PC-3 (cell line): ENCODE measurements around the gene ASB13. TPM values are rescaled to one million over a fixed set of nuclear protein-coding genes. Genes with fewer than 3 reads are reported as not detected.

ENCODE experiments used
- ATAC-seq: fragments of 200-7000 bp; cut with Tn5 transposase; 2 replicates; pipeline ENCODE4 v1.9.1; 2020; ENCODE audit warnings: mild to moderate bottlenecking, moderate library complexity
- BruUV-seq: library from RNA; stranded (reverse); fragments of 400-500 nt; replicated peaks from 2 replicates; lab custom pipeline; 2021; lab: Mats Ljungman, UMichigan
- CTCF ChIA-PET: fragments of 300-600 bp; sonication (Branson Sonifier 250); formaldehyde crosslinking; loops from one replicate; lab custom pipeline; 2022; ENCODE audit warnings: antibody characterized with exemption; lab: Charles Lee
- POLR2A ChIA-PET: fragments of 300-600 bp; sonication (Branson Sonifier 250); formaldehyde crosslinking; loops from one replicate; lab custom pipeline; 2022; ENCODE audit warnings: antibody characterized with exemption; ENCODE audit not compliant: unreplicated experiment; lab: Charles Lee
- DNase-seq: peaks from one replicate; pipeline ENCODE4 v3.0.0-alpha.2; 2015
- H2AFZ ChIP-seq: fragments of 300-600 bp; sonication (generic); 2 replicates; pipeline ENCODE4 v1.6.0; 2016; ENCODE audit warnings: antibody characterized with exemption, low read length
- H3F3A ChIP-seq: fragments of 300-600 bp; sonication (generic); one replicate; pipeline ENCODE4 v1.6.0; 2017; ENCODE audit warnings: antibody characterized with exemption, low read length, control low read depth, mild to moderate bottlenecking; ENCODE audit not compliant: unreplicated experiment
- H3K27ac ChIP-seq: fragments of 300-600 bp; sonication (generic); 2 replicates; pipeline ENCODE4 v1.5.1; 2016; ENCODE audit warnings: mild to moderate bottlenecking, low read length
- H3K27me3 ChIP-seq: fragments of 300-600 bp; sonication (generic); 2 replicates; pipeline ENCODE4 v1.6.1; 2016; ENCODE audit warnings: low read length, mixed read lengths
- H3K36me3 ChIP-seq: fragments of 300-600 bp; sonication (generic); 2 replicates; pipeline ENCODE4 v1.6.1; 2016; ENCODE audit warnings: low read depth, mixed run types, low read length, mixed read lengths
- H3K4me1 ChIP-seq: fragments of 300-600 bp; sonication (generic); 2 replicates; pipeline ENCODE4 v1.5.1; 2016; ENCODE audit warnings: low read length; ENCODE audit not compliant: insufficient read depth
- H3K4me2 ChIP-seq: fragments of 300-600 bp; sonication (generic); 2 replicates; pipeline ENCODE4 v1.6.0; 2016; ENCODE audit warnings: low read length
- H3K4me3 ChIP-seq: fragments of 300-600 bp; sonication (generic); 2 replicates; pipeline ENCODE4 v1.5.1; 2016; ENCODE audit warnings: mild to moderate bottlenecking, low read length, mixed read lengths
- H3K79me2 ChIP-seq: fragments of 300-600 bp; sonication (generic); 2 replicates; pipeline ENCODE4 v1.6.1; 2017; ENCODE audit warnings: low read length, mixed read lengths
- H3K9ac ChIP-seq: fragments of 300-600 bp; sonication (generic); 2 replicates; pipeline ENCODE4 v1.6.0; 2016; ENCODE audit warnings: mild to moderate bottlenecking, low read length
- H3K9me2 ChIP-seq: fragments of 300-600 bp; sonication (generic); replicated peaks from 2 replicates; pipeline ENCODE4 v1.6.1; 2016; ENCODE audit warnings: mixed run types, low read length, mixed read lengths
- H3K9me3 ChIP-seq: fragments of 300-600 bp; sonication (generic); 2 replicates; pipeline ENCODE4 v1.6.1; 2016; ENCODE audit warnings: low read length, mixed read lengths
- H4K20me1 ChIP-seq: fragments of 300-600 bp; sonication (generic); 2 replicates; pipeline ENCODE4 v1.6.1; 2016; ENCODE audit warnings: low read length, mixed read lengths
- EZH2 ChIP-seq: fragments of 300-600 bp; sonication (generic); IDR thresholded peaks from one replicate; pipeline ENCODE4 v1.6.1; 2017; ENCODE audit warnings: antibody characterized with exemption, mild to moderate bottlenecking, low read length; ENCODE audit not compliant: unreplicated experiment
- EZH2phosphoT487 ChIP-seq: fragments of 300-600 bp; sonication (generic); IDR thresholded peaks from 2 replicates; pipeline ENCODE4 v1.6.1; 2018; ENCODE audit warnings: mild to moderate bottlenecking, antibody characterized with exemption, low read length, borderline replicate concordance
- intact Hi-C: fragments of 100-400 bp; cut with micrococcal nuclease; formaldehyde crosslinking; loops from 2 replicates; pipeline ENCODE4 v1.9.0; 2023
- total RNA-seq: library from RNA; depleted of rRNA; stranded (reverse); fragments of >200 nt; gene quantifications from 2 replicates; pipeline ENCODE4 v1.2.3, GENCODE V29; 2014
- TF ChIP-seq, protein P1 (sequence below): fragments of 300-600 bp; sonication (generic); conservative IDR thresholded peaks from 2 replicates; pipeline ENCODE4 v1.5.1; 2017; ENCODE audit warnings: antibody characterized with exemption, low read depth, mild to moderate bottlenecking, low read length

The ASB13 gene
- total RNA-seq, 1 experiment from 2014 or later, result 6.6 TPM

DNA sequence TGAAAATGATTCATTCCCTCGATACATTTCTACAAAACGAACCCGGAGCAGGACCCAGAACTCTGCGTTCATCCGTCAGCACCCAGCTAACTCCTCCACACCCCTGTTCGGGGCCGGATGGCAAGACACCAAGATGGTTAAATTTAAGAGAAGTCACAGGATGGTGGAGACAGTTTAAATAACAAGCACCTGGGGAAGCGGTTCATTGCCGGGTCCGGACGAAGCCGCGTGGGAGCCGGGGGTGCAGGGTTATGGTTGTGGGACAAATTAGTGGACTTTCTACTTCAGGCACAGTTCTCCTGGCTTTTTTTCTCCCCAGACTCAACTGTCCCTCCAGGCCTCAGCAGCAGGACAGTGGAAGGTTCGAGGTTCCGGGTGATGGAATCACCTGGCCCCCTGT, 45.4 kb downstream of the ASB13 start:
- ATAC-seq (no peak), DNase-seq (no peak)
- BruUV-seq, result no TSS peak
- Histone ChIP-seq H3K36me3 (no peaks in the 10 kb centered on the region), H3K9me3 (no peaks in the 10 kb centered on the region), H3K9me2 (no peaks in the 10 kb centered on the region), H3K79me2 (no peaks in the 10 kb centered on the region), H3K4me3 (no peak overlapping the region), H3F3A (no peaks in the 10 kb centered on the region), H3K9ac (no peak overlapping the region), H3K4me1 (peaks cover 12% of the 10 kb centered on the region), H3K4me2 (no peak overlapping the region), H3K27me3 (no peaks in the 10 kb centered on the region), H4K20me1 (no peaks in the 10 kb centered on the region), H3K27ac (no peak overlapping the region), H2AFZ (no peak overlapping the region)
- CTCF ChIA-PET, result no interaction called here
- TF ChIP-seq EZH2 (no peak), EZH2phosphoT487 (no peak)
- TF ChIP-seq, protein P1, sequence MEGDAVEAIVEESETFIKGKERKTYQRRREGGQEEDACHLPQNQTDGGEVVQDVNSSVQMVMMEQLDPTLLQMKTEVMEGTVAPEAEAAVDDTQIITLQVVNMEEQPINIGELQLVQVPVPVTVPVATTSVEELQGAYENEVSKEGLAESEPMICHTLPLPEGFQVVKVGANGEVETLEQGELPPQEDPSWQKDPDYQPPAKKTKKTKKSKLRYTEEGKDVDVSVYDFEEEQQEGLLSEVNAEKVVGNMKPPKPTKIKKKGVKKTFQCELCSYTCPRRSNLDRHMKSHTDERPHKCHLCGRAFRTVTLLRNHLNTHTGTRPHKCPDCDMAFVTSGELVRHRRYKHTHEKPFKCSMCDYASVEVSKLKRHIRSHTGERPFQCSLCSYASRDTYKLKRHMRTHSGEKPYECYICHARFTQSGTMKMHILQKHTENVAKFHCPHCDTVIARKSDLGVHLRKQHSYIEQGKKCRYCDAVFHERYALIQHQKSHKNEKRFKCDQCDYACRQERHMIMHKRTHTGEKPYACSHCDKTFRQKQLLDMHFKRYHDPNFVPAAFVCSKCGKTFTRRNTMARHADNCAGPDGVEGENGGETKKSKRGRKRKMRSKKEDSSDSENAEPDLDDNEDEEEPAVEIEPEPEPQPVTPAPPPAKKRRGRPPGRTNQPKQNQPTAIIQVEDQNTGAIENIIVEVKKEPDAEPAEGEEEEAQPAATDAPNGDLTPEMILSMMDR, result no peak
- intact Hi-C loops, result loop anchor here (5.0 kb wide), 1 partner anchor 34 kb away; no protein-coding TSS in a partner anchor
- POLR2A ChIA-PET, result no interaction called here

DNA sequence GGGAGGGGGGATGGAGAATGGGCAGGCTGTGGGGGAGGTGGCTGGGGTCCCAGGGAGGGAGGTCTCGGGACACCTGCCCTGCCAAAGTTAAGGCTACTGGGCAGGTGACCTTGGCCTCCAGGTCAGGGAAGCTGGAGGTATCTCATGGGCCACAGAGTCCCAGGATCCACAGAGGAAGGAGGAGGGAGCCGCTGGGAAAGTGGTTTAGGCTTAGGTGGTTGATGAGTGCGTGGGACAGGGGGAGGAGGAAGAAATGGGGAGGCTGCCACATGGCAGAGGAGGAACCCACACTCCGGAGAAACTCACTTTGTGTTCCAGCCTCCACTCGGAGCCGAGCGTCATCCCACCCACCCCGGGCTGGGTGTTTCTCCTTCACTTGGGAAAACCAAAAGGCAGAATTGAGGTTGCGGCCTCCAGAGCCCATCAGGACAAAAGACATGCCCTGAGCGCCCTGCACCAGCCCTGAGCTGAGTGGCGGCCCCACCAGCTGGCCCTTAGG, 46.1 kb downstream of the ASB13 start:
- BruUV-seq, result no TSS peak
- intact Hi-C loops, result loop anchor here (5.0 kb wide), 1 partner anchor 33 kb away; no protein-coding TSS in a partner anchor
- no peak overlapping the region for H3K9ac ChIP-seq
- H3K27me3 ChIP-seq, result no peaks in the 10 kb centered on the region
- no peak overlapping the region for H3K4me2 ChIP-seq
- no peaks in the 10 kb centered on the region for H3K9me3 ChIP-seq
- H3F3A ChIP-seq, result no peaks in the 10 kb centered on the region
- ATAC-seq (no peak), DNase-seq (no peak)
- no peak overlapping the region for H3K4me3 ChIP-seq
- H3K9me2 ChIP-seq, result no peaks in the 10 kb centered on the region
- no peak overlapping the region for H3K27ac ChIP-seq
- H3K4me1 ChIP-seq, result peaks cover 18% of the 10 kb centered on the region
- H4K20me1 ChIP-seq, result no peaks in the 10 kb centered on the region
- CTCF ChIA-PET, result no interaction called here
- no peaks in the 10 kb centered on the region for H3K36me3 ChIP-seq
- no peaks in the 10 kb centered on the region for H3K79me2 ChIP-seq
- no peak overlapping the region for H2AFZ ChIP-seq
- TF ChIP-seq EZH2, result no peak
- TF ChIP-seq EZH2phosphoT487, result no peak
- TF ChIP-seq, protein P1, result no peak
- POLR2A ChIA-PET, result no interaction called here

- Histone ChIP-seq H3K79me2 (no peaks in the 10 kb centered on the region), H3K9me3 (no peaks in the 10 kb centered on the region), H3K27ac (no peak overlapping the region), H3K27me3 (no peaks in the 10 kb centered on the region), H3K9ac (no peak overlapping the region), H4K20me1 (no peaks in the 10 kb centered on the region), H3F3A (no peaks in the 10 kb centered on the region), H3K4me2 (no peak overlapping the region), H3K36me3 (no peaks in the 10 kb centered on the region), H2AFZ (no peak overlapping the region), H3K9me2 (no peaks in the 10 kb centered on the region), H3K4me1 (peaks cover 24% of the 10 kb centered on the region), H3K4me3 (no peak overlapping the region)
- intact Hi-C loops, result loop anchor here (5.0 kb wide), 1 partner anchor 32 kb away; no protein-coding TSS in a partner anchor
- DNase-seq (no peak), ATAC-seq (no peak)
- ChIA-PET CTCF (interaction anchor here (0.6 kb wide), 1 partner anchor 804 kb away, joined by 4 read pairs; no protein-coding TSS in a partner anchor), POLR2A (no interaction called here)
- BruUV-seq, result no TSS peak
- TF ChIP-seq EZH2 (no peak), EZH2phosphoT487 (no peak)
- TF ChIP-seq, protein P1, result no peak
These were observed 46.8 kb downstream of the ASB13 start for GRCh38 chr10:5619362-5620211.
